Gastroesophageal sphincter (tissue), 3 donors: ENCODE results near the gene MRPL43.

Source experiments
- CTCF ChIP-seq, 4 experiments: fragments of 200-600 bp in 2 of 4; fragments of 450-650 bp in 2 of 4; sonication (generic) in 1 of 4; IDR thresholded peaks; one replicate each; pipeline ENCODE4 v1.5.1; 2017 to 2019; ENCODE audit warnings: antibody characterized with exemption in 4 of 4, mild to moderate bottlenecking in 2 of 4, moderate library complexity in 2 of 4
- EP300 ChIP-seq: sonication (generic); formaldehyde crosslinking; IDR thresholded peaks from one replicate; pipeline ENCODE4 v1.6.1; 2017; ENCODE audit warnings: antibody characterized with exemption, mild to moderate bottlenecking
- POLR2A ChIP-seq, 2 donors: fragments of 450-650 bp; IDR thresholded peaks; one replicate each; pipeline ENCODE4 v1.6.1; 2017; ENCODE audit warnings: antibody characterized with exemption in 2 of 2, mild to moderate bottlenecking in 2 of 2, moderate library complexity in 1 of 2
- POLR2AphosphoS5 ChIP-seq: sonication (generic); formaldehyde crosslinking; IDR thresholded peaks from one replicate; pipeline ENCODE4 v1.6.1; 2017; ENCODE audit warnings: antibody characterized with exemption

GRCh38 chr10:100983868-100984671 lies 3.2 kb downstream of the MRPL43 start:
- TF ChIP-seq CTCF (IDR thresholded peaks at IDR 0.05) = no peak
- no peak for TF ChIP-seq POLR2AphosphoS5
- no peak for TF ChIP-seq POLR2A (IDR thresholded peaks at IDR 0.05)
- TF ChIP-seq EP300 = no peak
